Esophagus muscularis mucosa (tissue), 4 donors: ENCODE data around the gene TRIM42. TPM values are rescaled to one million over a fixed set of nuclear protein-coding genes. Genes with fewer than 3 reads are reported as not detected.

Source experiments
- DNase-seq: peaks from one replicate; pipeline ENCODE4 v3.0.0-alpha.2; 2017; ENCODE audit errors: extremely low spot score
- H3K27ac ChIP-seq, 4 donors: fragments of 200-600 bp; sonication (generic); replicated peaks in 1 of 4; 1 replicate in 3 of 4; 2 replicates in 1 of 4; pipeline ENCODE4 v1.5.1; 2016 to 2019; ENCODE audit warnings: mild to moderate bottlenecking in 1 of 4
- H3K27me3 ChIP-seq, 4 donors: fragments of 200-600 bp; sonication (generic); one replicate each; pipeline versions ENCODE4 v1.5.1 to v1.6.0; 2016 to 2019
- H3K36me3 ChIP-seq, 4 donors: fragments of 200-600 bp; sonication (generic); one replicate each; pipeline ENCODE4 v1.5.1; 2016 to 2019
- H3K4me1 ChIP-seq, 4 donors: fragments of 200-600 bp; sonication (generic); one replicate each; pipeline ENCODE4 v1.5.1; 2016 to 2019
- H3K4me3 ChIP-seq, 4 donors: fragments of 200-600 bp; sonication (generic); 1 replicate in 2 of 4; 2 replicates in 2 of 4; pipeline ENCODE4 v1.5.1; 2016 to 2019; ENCODE audit warnings: mild to moderate bottlenecking in 4 of 4, moderate library complexity in 1 of 4
- H3K9me3 ChIP-seq, 4 donors: fragments of 200-600 bp; sonication (generic); 1 replicate in 3 of 4; 2 replicates in 1 of 4; pipeline ENCODE4 v1.5.1; 2016 to 2019
- CTCF ChIP-seq, 3 experiments: fragments of 200-600 bp in 2 of 3; fragments of 450-650 bp in 1 of 3; sonication (generic) in 2 of 3; IDR thresholded peaks; one replicate each; pipeline ENCODE4 v1.5.1; 2017 to 2019; ENCODE audit warnings: antibody characterized with exemption in 3 of 3, mild to moderate bottlenecking in 2 of 3, moderate library complexity in 1 of 3
- EP300 ChIP-seq: sonication (generic); formaldehyde crosslinking; IDR thresholded peaks from one replicate; pipeline ENCODE4 v1.6.1; 2017; ENCODE audit warnings: antibody characterized with exemption
- POLR2A ChIP-seq: fragments of 450-650 bp; IDR thresholded peaks from one replicate; pipeline ENCODE4 v1.6.1; 2017; ENCODE audit warnings: antibody characterized with exemption, moderate library complexity, mild to moderate bottlenecking, low read depth
- POLR2AphosphoS5 ChIP-seq, 2 donors: sonication (generic); formaldehyde crosslinking; IDR thresholded peaks; one replicate each; pipeline ENCODE4 v1.6.1; 2017; ENCODE audit warnings: antibody characterized with exemption in 2 of 2
- WGBS: methylation state at CpG from one replicate; pipeline ENCODE4 v1.1.5; 2018; 5-methylcytosine and 5-hydroxymethylcytosine counted together
- intact Hi-C: fragments of 100-400 bp; cut with DNase I; formaldehyde crosslinking; loops from one replicate; pipeline ENCODE4 v1.15.1; 2023
- total RNA-seq, 4 donors: library from RNA; depleted of rRNA; stranded (reverse); fragments of >200 nt; gene quantifications; one replicate each; pipeline versions ENCODE4 v1.1.0 to v1.2.1, GENCODE V29; 2016

The TRIM42 gene
- not detected for total RNA-seq

GRCh38 chr3:140677764-140678163, at the start of gene TRIM42:
TRIM42 (plus strand) TSS chr3:140678064; CDS start chr3:140678230, 166 bp downstream.
- intact Hi-C loops: no loop called here
- Histone ChIP-seq H3K4me3 (no peak within 1 kb of the TSS), H3K27me3 (no peaks in the 10 kb centered on the region), H3K9me3 (no peaks in the 10 kb centered on the region), H3K36me3 (no peaks in the 10 kb centered on the region), H3K27ac (no peak within 1 kb of the TSS), H3K4me1 (no peaks in the 10 kb centered on the region)
- TF ChIP-seq POLR2AphosphoS5 (IDR thresholded peaks at IDR 0.05): no peak
- WGBS: 83% methylated on average over 2 of the region's 2 CpGs
- no peak for DNase-seq

GRCh38 chr3:140628606-140629005, 49.3 kb upstream of the TRIM42 start:
- WGBS: 47% methylated on average over 4 of the region's 4 CpGs
- H3K4me1 ChIP-seq: no peaks in the 10 kb centered on the region
- no peaks in the 10 kb centered on the region for H3K27me3 ChIP-seq
- intact Hi-C loops: no loop called here
- no peak for DNase-seq
- H3K27ac ChIP-seq: no peak overlapping the region
- H3K36me3 ChIP-seq: no peaks in the 10 kb centered on the region
- no peak overlapping the region for H3K4me3 ChIP-seq
- TF ChIP-seq POLR2A (no peak), EP300 (no peak), POLR2AphosphoS5 (IDR thresholded peaks at IDR 0.05) (no peak), CTCF (IDR thresholded peaks at IDR 0.05) (no peak)
- no peaks in the 10 kb centered on the region for H3K9me3 ChIP-seq

DNA sequence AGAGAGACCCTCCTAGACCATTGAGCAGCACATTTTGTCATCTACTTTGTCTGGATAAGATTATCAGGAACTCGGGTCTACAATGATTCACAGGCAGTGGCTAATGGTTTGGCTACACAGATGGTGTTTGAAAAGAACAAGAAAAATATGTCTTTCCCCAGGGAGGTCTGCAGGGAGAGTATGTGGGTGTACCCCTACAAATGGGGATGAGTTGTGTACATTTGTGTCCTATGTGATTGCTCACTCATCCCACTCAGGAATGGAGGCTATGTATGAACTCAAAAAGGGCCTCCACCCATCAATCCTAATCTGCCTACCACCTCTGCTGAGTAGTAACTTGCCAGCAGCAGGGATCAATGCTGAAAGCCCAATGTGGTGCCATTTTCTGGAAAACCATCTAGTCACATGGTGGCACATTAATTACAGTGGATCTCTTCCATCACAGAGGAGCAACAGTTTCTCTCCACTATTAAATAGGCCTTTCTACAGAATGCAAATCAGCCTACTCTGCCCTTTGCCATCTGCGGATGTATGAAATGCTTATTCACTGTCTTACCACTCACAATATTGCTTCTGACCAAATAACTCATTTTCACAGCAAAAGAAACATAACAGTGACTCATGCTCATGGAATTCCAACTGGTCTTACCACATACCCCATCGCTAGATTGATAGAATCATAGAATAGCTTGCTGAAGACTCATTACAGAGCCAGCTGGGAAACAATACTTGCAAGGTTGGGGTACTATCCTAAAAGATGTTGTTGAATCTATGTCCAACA, 48.3 kb upstream of the TRIM42 start:
- Histone ChIP-seq H3K4me3 (no peak overlapping the region), H3K9me3 (no peaks in the 10 kb centered on the region), H3K27ac (no peak overlapping the region), H3K36me3 (no peaks in the 10 kb centered on the region), H3K27me3 (no peaks in the 10 kb centered on the region), H3K4me1 (no peaks in the 10 kb centered on the region)
- intact Hi-C loops: no loop called here
- TF ChIP-seq EP300 (no peak), POLR2AphosphoS5 (IDR thresholded peaks at IDR 0.05) (no peak), CTCF (IDR thresholded peaks at IDR 0.05) (no peak), POLR2A (no peak)
- 86% methylated on average over 3 of the region's 3 CpGs for WGBS
- no peak for DNase-seq

- Histone ChIP-seq H3K4me3 (no peak overlapping the region), H3K27me3 (no peaks in the 10 kb centered on the region), H3K9me3 (no peaks in the 10 kb centered on the region), H3K36me3 (no peaks in the 10 kb centered on the region), H3K4me1 (no peaks in the 10 kb centered on the region), H3K27ac (no peak overlapping the region)
- DNase-seq: no peak
- intact Hi-C loops: no loop called here
- TF ChIP-seq POLR2AphosphoS5 (IDR thresholded peaks at IDR 0.05) (no peak), POLR2A (no peak), EP300 (no peak), CTCF (IDR thresholded peaks at IDR 0.05) (no peak)
- WGBS: 85% methylated on average over 5 of the region's 5 CpGs
Measured at GRCh38 chr3:140630366-140630765, 47.5 kb upstream of the TRIM42 start.

- H3K9me3 ChIP-seq: no peaks in the 10 kb centered on the region
- DNase-seq: no peak
- no peak overlapping the region for H3K4me3 ChIP-seq
- H3K27ac ChIP-seq: no peak overlapping the region
- no peaks in the 10 kb centered on the region for H3K4me1 ChIP-seq
- intact Hi-C loops: no loop called here
- TF ChIP-seq POLR2A: no peak
- no peak for TF ChIP-seq POLR2AphosphoS5 (IDR thresholded peaks at IDR 0.05)
- TF ChIP-seq CTCF (IDR thresholded peaks at IDR 0.05): no peak
- no peak for TF ChIP-seq EP300
- H3K27me3 ChIP-seq: no peaks in the 10 kb centered on the region
- no peaks in the 10 kb centered on the region for H3K36me3 ChIP-seq
Measured at GRCh38 chr3:140630866-140631265, 47.0 kb upstream of the TRIM42 start.
